Body of pancreas (tissue), 4 donors: Measurements from ENCODE around the gene RNF215.

ENCODE experiments used
- POLR2A ChIP-seq, 3 donors: fragments of 450-650 bp; IDR thresholded peaks; one replicate each; pipeline ENCODE4 v1.6.1; 2016; ENCODE audit warnings: antibody characterized with exemption in 3 of 3, mild to moderate bottlenecking in 2 of 3
- TF ChIP-seq, protein P1 (sequence below), 7 experiments: fragments of 450-650 bp in 4 of 7; fragments of 200-600 bp in 3 of 7; sonication (generic) in 3 of 7; IDR thresholded peaks; one replicate each; pipeline ENCODE4 v1.5.1; 2016 to 2019; ENCODE audit warnings: antibody characterized with exemption in 7 of 7

- TF ChIP-seq, protein P1, sequence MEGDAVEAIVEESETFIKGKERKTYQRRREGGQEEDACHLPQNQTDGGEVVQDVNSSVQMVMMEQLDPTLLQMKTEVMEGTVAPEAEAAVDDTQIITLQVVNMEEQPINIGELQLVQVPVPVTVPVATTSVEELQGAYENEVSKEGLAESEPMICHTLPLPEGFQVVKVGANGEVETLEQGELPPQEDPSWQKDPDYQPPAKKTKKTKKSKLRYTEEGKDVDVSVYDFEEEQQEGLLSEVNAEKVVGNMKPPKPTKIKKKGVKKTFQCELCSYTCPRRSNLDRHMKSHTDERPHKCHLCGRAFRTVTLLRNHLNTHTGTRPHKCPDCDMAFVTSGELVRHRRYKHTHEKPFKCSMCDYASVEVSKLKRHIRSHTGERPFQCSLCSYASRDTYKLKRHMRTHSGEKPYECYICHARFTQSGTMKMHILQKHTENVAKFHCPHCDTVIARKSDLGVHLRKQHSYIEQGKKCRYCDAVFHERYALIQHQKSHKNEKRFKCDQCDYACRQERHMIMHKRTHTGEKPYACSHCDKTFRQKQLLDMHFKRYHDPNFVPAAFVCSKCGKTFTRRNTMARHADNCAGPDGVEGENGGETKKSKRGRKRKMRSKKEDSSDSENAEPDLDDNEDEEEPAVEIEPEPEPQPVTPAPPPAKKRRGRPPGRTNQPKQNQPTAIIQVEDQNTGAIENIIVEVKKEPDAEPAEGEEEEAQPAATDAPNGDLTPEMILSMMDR (IDR thresholded peaks at IDR 0.05): no peak
- TF ChIP-seq POLR2A (IDR thresholded peaks at IDR 0.05): no peak
Measured at GRCh38 chr22:30332551-30332950, 54.7 kb downstream of the RNF215 start.
